Stimulated activated CD8-positive, alpha-beta memory T cell treated with anti-CD3 and anti-CD28 coated beads, Interleukin-15, amount 100 ng/mL, for 1 hour (primary cell): ENCODE results near the gene NPAS2.

Source experiments
- DNase-seq: peaks from one replicate; pipeline ENCODE4 v3.0.0-alpha.2; 2020; ENCODE audit warnings: low read depth

Gene NPAS2

DNA sequence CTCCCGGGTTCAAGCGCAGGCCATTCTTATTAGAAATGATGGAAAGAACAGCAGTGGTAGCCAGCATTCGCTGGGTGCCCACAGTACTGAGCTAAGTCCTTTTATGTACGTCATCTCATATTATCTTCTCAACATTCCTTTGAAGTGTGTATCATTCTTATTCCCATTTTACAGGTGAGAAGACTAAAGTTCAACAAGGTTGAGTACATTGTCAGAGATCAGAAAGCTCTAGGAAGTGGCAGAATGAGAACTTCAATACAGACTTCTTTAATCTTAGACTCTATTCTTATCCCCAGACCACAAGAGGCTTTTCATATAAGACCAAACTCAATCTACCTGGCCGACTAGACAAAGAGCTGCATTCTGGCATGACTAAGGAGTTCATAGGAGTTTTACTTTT is 86.7 kb downstream of the NPAS2 start:
- DNase-seq: no peak

DNA sequence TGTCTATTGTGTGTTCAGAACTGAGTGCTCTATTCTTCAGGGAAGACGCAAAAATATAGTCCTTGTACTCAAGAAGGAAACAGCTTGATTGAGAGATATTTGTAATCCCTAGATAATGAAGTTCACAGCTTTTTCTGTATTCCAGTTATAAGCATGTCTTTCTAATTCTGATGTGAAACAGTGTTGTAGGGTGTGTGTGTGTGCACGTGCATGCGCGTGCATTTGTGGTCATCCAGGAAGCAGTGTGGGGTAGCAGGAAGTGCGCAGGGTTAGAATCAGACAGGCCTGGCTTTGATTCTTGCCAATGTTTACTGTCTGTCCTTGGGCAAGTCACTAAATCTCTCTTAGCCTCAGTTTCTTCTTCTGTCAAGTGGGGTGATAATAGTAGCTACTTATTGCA is 87.9 kb downstream of the NPAS2 start:
- DNase-seq: no peak

- DNase-seq: no peak
Observed at GRCh38 chr2:100909534-100910081, 89.7 kb downstream of the NPAS2 start.

DNA sequence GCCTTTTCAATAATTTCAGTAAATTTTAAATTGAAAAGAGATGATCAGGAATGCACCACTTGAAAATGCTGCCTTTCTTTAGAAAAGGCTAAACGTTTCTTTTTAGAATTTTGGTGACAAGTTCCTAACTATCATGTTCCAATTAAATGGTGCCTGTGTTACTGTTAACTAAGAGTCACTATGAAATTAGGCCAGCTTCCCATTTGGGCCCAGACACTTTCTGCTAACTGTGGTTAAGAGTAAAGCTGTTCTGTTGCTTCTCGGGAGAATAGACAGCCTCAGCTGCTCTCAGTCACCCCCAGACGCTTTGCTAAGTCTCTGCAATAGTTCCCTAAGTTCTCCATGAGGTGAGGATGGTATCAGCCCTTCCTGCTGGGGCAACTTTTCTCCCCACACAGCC is 90.2 kb downstream of the NPAS2 start:
- no peak for DNase-seq

- no peak for DNase-seq
Observed at GRCh38 chr2:100919316-100919715, 99.4 kb downstream of the NPAS2 start.

- no peak for DNase-seq
Observed at GRCh38 chr2:100921685-100922161, 101.8 kb downstream of the NPAS2 start.

GRCh38 chr2:100923461-100924060 is 103.6 kb downstream of the NPAS2 start:
- no peak for DNase-seq

DNA sequence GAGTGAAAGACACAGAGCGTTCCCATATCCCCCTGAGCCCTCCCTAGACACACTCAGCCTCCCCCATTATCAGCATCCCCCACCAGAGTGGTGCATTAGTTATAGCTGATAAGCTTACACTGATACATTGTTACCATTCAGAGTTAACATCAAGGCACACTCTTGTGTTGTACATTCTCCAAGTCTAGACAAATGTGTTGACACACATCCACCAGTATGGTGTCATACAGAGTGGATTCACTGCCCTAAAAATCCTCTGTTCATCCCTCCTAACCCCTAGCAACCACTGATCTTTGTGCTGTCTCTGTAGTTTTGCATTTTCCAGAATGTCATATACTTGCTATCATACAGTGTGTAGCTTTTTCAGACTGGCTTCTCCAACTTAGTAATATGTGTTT is 104.2 kb downstream of the NPAS2 start:
- no peak for DNase-seq

DNA sequence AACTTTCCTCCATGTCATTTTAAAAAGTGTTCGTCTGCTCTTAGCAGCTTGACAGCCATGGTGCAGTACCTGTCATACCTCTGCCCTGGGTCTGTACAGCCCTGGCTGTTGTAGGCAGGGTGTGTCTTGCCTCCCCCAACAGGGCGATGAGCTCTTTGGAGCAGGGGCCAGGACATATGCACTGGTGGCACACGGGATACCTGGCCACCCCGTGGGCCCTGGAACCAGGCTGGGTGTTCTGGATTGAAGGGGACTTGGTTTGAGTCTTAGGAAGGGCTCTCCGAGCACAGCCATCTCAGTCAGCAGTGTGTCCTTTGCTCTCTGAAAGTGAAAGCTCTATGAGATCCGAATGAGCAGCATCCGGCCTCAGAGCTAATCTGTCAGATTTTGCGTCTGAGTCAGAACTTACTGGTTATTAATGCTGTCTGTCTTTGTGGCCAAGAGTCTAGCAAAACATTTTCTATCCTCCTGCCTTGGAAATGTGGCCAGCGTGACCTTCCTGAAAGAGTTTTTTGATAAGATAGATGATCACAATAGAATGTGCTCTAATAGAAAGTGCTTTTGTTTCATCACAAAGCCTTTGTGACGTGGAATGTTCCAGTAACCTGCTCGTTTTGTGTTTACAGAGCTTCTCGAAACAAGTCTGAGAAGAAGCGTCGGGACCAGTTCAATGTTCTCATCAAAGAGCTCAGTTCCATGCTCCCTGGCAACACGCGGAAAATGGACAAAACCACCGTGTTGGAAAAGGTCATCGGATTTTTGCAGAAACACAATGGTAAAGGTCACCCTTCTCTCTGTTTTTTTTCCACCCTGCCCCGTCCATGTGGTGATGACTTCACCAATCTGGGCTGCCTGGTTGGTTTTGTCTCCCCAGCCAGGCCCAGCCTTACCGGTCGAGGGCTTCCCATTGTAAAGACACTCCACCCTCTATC is 104.8 kb downstream of the NPAS2 start:
- DNase-seq: no peak

GRCh38 chr2:100928235-100928634 is 108.3 kb downstream of the NPAS2 start:
- no peak for DNase-seq

DNA sequence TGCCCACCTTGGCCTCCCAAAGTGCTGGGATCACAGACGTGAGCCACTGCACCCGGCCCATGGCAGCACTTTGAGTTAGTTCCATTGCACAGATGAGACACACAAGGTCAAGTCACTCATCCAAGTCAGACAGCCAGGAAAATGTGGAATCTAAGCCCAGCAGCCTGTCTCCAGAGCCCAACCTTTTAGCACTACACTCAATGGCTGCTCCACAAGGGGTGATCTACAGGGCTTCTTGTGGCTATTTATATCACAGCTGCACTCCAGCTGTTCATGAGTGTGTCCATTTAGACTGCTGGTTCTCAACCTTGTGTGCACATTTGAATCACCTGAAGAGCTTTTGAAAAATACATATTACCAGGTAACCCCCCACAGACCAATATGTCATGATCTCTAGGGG is 109.2 kb downstream of the NPAS2 start:
- DNase-seq: no peak

GRCh38 chr2:100934504-100935371 is 114.8 kb downstream of the NPAS2 start:
- DNase-seq: no peak

GRCh38 chr2:100935372-100935752 is 115.4 kb downstream of the NPAS2 start:
- no peak for DNase-seq

- DNase-seq: no peak
Observed at GRCh38 chr2:100936070-100936741, 116.3 kb downstream of the NPAS2 start.

- no peak for DNase-seq
Observed at GRCh38 chr2:100936972-100937542, 117.1 kb downstream of the NPAS2 start.

GRCh38 chr2:100938031-100939026 is 118.4 kb downstream of the NPAS2 start:
- no peak for DNase-seq

GRCh38 chr2:100939445-100939844 is 119.5 kb downstream of the NPAS2 start:
- no peak for DNase-seq

DNA sequence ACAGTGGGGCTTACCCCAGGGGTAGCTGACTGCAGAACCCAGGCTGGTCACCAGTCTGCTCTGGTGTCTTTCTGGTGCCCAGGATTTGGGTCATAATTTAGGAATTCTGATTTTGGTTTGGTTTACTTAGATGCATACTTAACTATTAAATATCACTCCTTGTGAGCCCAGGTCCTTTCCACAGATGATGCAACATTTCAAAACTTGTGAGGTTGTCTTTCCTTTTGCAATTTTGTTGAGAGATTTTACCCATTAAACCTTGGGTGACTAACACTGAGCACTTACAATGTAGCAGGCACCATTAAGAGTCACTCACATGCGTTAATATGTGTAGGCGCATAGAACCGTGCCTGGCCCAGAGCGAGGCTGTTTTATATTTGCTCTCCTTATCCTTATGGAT is 120.3 kb downstream of the NPAS2 start:
- DNase-seq: no peak

DNA sequence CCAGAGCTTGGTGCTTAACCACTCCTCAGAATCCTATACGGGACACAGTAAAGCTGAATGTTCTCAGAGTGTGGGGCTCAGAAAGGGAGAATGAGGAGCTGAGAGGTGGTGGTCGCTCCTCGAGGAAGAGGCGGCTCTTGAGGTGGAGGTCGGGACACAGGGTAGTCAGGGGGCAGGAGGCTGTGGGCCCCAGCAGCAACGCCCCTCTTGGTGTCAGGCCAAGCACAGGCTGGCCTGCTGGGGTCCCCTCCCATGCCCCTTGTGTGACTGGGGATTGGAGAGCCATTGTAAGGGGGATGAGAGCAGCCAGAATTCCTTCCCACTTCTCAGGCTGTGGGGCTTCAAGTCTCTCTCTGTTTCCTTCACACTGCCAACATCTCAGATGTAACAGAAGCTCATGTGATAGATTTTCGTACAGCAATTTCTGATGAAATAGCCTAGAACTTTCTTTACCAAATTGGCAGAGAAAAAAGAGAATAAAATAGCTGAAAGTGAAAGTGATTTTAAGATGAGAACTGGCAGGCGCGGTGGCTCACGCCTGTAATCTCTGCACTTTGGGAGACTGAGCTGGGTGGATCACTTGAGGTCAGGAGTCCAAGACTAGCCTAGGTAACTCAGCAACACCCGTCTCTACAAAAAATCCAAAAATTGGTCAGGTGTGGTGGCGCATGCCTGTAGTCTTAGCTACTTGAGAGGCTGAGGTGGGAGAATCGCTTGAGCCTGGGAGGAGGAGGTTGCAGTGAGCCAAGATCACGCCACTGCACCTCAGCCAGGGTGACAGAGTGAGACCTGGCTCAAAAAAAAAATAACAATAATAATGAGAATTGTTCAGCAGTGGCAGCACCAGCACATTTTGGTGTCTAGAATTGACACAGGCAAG is 121.1 kb downstream of the NPAS2 start:
- DNase-seq: no peak
